GM10266 (cell line): ENCODE results near the gene EPN2.

ENCODE experiments used
- DNase-seq: peaks from one replicate; pipeline ENCODE4 v3.0.0; 2012; ENCODE audit errors: extremely low spot score
- TF ChIP-seq, protein P1 (sequence below): IDR thresholded peaks from 2 replicates; pipeline ENCODE4 v1.5.1; 2012; ENCODE audit warnings: mild to moderate bottlenecking, low read depth; ENCODE audit not compliant: control insufficient read depth, insufficient read depth; ENCODE audit errors: missing control alignments

The EPN2 gene

DNA sequence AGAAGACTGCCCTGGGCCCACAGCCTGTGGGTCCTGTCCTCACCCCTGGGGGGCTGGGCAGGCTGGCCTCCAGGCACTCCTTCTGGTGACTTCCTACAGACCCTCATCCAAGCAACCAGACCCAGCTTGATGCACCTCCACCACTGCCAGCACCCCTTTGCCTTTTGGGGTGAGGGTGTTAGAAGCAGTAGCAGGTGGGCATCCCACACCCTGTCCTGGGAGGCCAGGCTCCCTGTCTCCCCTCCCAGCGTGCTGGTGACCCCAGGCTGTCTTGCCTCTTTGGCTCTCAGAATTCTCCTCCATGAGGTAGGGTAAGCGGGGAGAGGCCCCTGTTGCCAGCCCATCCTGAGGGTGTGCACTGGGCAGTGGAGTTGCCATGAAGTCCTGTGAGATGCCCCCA is 92.0 kb downstream of the EPN2 start:
- TF ChIP-seq, protein P1, sequence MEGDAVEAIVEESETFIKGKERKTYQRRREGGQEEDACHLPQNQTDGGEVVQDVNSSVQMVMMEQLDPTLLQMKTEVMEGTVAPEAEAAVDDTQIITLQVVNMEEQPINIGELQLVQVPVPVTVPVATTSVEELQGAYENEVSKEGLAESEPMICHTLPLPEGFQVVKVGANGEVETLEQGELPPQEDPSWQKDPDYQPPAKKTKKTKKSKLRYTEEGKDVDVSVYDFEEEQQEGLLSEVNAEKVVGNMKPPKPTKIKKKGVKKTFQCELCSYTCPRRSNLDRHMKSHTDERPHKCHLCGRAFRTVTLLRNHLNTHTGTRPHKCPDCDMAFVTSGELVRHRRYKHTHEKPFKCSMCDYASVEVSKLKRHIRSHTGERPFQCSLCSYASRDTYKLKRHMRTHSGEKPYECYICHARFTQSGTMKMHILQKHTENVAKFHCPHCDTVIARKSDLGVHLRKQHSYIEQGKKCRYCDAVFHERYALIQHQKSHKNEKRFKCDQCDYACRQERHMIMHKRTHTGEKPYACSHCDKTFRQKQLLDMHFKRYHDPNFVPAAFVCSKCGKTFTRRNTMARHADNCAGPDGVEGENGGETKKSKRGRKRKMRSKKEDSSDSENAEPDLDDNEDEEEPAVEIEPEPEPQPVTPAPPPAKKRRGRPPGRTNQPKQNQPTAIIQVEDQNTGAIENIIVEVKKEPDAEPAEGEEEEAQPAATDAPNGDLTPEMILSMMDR = no peak

DNA sequence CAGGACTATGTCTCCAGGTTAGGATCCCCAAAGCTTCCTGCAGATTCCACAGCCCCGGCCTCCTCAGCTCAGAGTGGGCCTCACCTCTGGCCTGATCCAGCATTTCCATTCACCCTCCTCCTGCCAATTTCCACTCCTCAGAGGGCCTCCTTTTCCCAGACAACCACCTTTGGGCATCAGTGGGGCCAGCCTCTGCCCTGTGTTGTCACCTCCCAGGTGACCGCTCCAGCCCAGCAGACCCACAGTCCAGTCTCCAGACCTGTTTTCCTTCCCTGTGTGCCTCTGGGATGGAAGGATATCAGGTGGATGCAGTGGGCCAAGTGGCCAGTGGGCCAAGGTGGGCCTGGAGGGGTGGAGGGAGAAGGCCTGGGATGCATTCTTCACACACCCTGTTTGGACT is 92.7 kb downstream of the EPN2 start:
- TF ChIP-seq, protein P1 = no peak
- DNase-seq = no peak

More for the DNA sequence above, 92.0 kb downstream of the EPN2 start:
- no peak for DNase-seq

DNA sequence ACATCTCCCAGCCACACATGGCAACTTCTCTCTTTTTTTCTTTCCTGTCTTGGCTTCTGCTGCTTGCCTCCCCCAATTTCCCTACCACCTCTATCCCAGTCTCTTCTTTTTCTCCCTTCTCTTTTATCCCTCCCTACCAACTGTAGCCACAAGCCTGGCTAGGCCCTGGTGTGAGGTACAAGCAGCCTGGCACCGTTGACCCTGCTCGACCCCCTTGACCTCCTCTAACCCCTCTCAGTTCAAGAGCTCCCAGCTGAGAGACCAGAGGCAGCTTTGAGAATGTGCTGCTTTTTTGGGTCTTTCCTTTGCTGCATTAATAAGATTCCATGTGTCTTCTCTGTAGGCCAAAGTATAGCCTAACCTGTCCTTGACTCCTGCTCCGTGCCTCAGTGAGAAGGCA is 93.1 kb downstream of the EPN2 start:
- TF ChIP-seq, protein P1 = no peak
- no peak for DNase-seq

DNA sequence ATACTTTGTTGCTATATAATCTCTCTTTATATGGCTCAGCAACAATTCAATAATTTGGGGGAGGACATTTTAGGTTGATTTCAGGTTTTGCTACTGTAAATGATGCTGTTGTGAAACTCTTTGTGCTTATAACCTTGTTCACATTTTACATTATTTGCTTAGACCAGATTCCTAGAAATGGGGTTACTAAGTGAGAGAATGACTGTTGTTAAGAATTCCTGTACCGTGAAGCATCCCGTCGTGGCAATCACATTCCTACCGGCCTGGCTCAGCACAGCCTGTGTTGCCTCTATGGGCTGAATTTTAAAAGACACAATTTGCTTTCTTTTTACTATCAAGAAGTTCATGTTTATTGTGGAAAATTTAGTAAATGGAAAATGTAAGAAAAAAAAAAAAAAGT is 94.0 kb downstream of the EPN2 start:
- TF ChIP-seq, protein P1 = no peak
- DNase-seq = no peak

DNA sequence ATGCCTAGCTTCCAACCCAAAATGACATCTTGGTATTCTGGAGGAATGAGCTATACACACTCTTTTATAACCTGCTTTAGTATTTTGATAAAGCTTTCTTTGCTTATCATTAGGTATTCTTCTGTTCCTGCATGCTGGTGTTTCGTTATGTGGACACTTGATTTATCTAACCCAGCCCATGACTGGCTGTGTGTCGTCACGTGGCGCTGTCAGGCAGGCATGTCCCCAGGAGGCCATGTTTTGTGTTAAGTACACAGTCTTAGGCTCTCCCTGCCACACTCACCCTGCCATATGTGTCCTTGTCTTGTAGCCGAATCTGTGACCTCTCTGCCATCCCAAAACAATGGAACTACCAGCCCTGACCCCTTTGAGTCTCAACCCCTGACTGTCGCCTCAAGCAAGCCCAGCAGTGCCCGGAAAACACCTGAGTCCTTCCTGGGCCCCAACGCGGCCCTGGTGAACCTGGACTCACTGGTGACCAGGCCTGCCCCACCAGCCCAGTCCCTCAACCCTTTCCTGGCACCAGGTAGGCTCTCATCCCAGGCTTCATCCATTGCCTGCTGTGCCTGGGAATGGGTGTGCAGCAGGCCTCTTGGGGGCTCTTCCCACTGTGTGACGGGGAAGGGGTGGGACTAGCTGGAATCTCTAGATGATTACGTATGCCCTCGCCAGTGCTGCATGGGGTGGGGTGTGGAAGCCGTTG is 94.5 kb downstream of the EPN2 start:
- no peak for DNase-seq
- TF ChIP-seq, protein P1 = no peak

DNA sequence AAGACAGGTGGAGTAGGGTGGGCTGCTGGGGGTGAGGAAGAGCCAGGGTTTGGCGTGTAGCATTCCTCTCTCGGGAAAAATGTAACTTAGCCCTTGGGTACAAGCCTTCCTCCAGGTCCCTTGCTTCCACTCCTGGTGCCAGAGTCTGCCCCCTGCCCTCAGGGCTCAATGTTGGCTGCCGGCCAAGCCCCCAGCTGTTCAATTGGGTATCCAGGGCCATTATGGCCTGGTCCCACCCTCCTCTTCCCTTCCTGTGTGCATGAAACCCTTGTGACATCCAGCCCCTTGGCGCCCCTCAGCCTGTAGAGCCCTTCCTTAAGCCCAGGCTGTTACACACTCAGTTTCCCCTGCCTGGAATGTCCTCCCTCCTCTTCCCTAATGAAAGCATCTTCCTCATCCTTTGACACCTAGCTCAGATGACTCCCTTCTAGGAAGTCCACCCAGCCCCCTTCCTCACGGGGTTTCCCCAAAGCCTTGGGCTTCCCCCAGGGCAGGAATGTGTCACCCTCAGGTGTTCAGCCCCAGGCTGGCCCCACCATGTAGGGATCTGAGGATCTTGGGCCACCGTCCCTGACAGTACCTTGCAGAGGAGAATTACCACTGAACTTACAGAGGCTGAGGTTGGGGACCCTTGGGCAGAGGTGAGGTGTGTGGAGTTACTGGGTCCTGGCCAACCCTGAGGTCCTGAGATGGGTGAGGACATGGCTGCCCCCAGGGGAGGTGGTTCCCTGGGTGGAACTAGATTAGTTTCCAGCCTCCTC is 95.4 kb downstream of the EPN2 start:
- no peak for DNase-seq
- TF ChIP-seq, protein P1 = no peak

DNA sequence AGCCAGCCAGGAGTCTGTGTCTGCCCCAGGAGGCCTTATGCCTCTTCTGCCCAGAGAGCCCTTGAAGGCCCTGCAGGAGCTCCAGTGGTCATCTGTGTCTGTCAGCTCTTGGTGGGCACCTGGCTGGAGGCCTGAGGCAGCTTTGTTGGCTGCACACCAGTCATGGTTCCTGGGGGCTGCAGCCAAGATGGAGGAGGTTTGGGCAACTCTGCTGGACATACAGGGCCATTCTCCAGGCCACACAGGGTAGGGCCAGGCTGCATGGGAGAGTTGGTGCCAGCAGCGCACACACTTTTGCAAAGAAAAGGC is 95.9 kb downstream of the EPN2 start:
- TF ChIP-seq, protein P1 = no peak
- DNase-seq = no peak
